NB4 (cell line): Measurements from ENCODE around the gene PUM1.

ENCODE experiments used
- DNase-seq: peaks from one replicate; pipeline ENCODE4 v3.0.0; 2010; ENCODE audit warnings: low read depth
- H3K4me3 ChIP-seq: one replicate; pipeline ENCODE4 v1.5.1; 2011; ENCODE audit warnings: mild to moderate bottlenecking, low read depth, low read length, moderate library complexity
- MYC ChIP-seq: IDR thresholded peaks from 2 replicates; pipeline ENCODE4 v1.6.1; 2011; ENCODE audit warnings: low read depth, low read length
- POLR2A ChIP-seq: IDR thresholded peaks from 2 replicates; pipeline ENCODE4 v1.6.1; 2011; ENCODE audit warnings: mild to moderate bottlenecking; ENCODE audit not compliant: insufficient read length; ENCODE audit errors: extremely low read depth
- TF ChIP-seq, protein P1 (sequence below): IDR thresholded peaks from one replicate; pipeline ENCODE4 v1.5.1; 2012; ENCODE audit warnings: low read depth, low read length
- TF ChIP-seq, protein P2 (sequence below): IDR thresholded peaks from 2 replicates; pipeline ENCODE4 v1.6.1; 2011; ENCODE audit warnings: low read depth, low read length

The PUM1 gene

DNA sequence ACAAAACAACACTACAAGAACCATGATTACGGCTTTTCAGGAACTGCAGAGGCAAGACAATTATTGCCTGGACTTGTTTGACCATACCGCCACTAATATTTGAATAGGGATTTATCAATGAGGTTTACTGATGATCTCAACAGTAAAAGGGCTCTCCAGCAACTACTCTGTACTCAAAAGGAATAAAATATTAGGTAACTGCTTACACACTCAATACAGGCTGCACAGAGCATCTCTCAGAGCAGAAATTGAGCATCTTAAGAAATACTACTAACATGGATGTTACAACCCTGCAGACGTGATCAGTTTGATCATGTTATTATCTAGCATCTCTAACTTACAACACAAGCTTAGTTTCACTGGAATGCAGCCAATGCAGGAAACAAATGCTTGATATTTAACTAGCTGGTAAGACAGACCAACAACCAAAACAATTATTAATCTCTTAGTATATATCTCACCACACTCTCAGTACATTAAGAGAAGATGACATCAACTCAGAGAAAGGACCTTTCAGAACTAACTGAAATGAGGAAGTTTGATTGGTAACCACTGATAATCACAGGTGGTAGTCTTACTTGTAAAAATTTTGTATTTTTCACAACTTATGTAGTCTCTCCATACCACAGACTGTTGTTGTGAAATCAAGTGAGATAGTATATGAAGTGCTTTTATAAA is 52.2 kb downstream of the PUM1 start:
- peak; percentile 38 for DNase-seq
- no peak for TF ChIP-seq POLR2A
- TF ChIP-seq, protein P1, sequence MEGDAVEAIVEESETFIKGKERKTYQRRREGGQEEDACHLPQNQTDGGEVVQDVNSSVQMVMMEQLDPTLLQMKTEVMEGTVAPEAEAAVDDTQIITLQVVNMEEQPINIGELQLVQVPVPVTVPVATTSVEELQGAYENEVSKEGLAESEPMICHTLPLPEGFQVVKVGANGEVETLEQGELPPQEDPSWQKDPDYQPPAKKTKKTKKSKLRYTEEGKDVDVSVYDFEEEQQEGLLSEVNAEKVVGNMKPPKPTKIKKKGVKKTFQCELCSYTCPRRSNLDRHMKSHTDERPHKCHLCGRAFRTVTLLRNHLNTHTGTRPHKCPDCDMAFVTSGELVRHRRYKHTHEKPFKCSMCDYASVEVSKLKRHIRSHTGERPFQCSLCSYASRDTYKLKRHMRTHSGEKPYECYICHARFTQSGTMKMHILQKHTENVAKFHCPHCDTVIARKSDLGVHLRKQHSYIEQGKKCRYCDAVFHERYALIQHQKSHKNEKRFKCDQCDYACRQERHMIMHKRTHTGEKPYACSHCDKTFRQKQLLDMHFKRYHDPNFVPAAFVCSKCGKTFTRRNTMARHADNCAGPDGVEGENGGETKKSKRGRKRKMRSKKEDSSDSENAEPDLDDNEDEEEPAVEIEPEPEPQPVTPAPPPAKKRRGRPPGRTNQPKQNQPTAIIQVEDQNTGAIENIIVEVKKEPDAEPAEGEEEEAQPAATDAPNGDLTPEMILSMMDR: no peak
- TF ChIP-seq, protein P2, sequence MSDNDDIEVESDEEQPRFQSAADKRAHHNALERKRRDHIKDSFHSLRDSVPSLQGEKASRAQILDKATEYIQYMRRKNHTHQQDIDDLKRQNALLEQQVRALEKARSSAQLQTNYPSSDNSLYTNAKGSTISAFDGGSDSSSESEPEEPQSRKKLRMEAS: no peak
- TF ChIP-seq MYC: no peak
- no peak overlapping the region for H3K4me3 ChIP-seq

DNA sequence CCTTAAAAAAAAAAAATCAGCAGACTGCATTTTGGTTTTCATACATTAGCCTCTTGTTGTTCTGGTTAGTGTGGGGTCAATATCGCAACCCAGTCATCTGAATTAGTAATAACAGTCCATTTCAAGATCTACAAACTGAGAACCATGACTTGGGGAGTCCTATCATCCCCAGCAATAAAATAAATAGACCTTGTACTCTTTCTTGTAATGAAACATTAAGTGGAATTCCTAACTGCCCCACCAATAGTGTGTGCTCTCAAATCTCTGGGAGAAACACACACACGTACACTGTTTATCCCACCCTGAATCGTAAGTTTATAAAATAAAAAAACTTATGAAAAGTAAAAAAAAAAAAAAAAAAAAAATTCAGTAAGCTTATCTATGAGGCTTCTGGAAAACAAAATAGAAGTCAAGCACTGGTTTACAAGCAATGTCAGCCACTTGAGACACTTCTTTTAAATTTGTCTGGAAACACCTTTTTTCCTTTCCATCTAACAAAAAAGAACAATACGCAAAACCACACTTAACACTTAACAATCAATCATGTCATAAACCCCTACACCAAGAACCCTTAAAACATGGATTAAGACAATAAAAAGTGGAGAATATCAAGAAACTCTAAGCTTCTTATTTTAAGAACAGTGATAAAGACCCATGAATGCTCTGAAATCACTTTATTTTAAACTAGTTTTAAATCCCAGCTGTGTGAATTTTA is 53.1 kb downstream of the PUM1 start:
- H3K4me3 ChIP-seq: no peak overlapping the region
- TF ChIP-seq MYC: no peak
- TF ChIP-seq, protein P1: no peak
- TF ChIP-seq, protein P2: no peak
- TF ChIP-seq POLR2A: no peak
- no peak for DNase-seq

DNA sequence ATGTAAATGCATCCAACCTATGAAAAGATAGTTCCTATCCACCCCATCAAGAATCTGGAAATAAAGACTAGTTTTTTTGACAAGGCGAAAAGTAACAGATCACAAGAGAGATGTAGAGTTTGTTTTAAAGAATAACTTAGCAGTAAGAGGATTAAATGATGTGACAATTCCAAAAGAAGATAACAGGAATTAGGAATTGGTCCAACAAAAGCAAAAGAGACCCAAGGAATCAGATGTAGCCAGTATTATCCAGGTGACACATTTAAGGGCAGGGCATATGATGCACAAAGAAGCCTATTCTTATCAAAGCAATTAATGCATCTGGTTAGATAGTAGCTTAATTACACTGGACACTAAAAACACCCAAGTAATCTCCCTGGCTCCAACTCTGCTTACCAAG is 53.8 kb downstream of the PUM1 start:
- TF ChIP-seq MYC (no peak), POLR2A (no peak)
- TF ChIP-seq, protein P1: no peak
- TF ChIP-seq, protein P2: no peak
- H3K4me3 ChIP-seq: no peak overlapping the region

DNA sequence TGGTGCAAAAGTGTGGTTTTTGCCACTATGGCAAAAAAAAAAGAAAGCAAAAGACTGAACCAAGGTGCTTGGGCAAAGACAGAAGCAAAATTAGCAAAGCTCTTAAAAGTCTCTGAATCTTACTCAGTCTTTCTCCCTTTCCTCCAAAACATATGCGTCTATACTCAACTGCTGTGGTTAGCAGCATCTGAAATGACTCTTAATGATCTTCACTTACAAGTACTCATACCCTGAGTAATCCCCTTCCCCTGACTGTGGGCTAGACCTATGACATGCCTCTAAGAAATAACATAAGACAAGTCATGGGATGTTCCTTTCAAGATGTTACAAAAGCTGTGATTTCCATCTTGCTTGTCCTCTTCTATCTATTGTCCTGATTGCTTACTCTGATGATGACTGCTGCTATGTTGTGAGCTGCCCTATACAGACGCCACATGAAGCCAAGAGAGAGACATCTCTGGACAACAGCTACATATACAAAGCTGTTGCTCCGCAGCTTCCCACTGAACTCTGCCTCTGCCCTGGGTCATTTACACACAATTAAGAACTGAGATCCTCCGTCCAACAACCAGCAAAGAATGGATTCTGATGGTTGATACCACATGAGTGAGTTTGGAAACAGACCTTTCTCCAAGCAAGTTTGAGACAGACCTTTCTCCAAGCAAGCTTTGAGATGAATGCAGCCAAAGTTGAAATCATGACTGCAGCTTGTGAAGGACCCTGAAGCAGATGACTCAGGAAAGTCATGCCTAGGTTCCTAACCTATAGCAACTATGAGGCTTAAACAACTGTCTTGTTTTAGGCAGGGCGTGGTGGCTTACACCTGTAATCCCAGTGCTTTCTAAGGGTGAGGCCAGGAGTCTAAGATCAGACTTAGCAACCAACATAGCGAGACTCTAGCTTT is 55.2 kb downstream of the PUM1 start:
- TF ChIP-seq, protein P1: no peak
- TF ChIP-seq MYC (no peak), POLR2A (no peak)
- TF ChIP-seq, protein P2: no peak
- no peak overlapping the region for H3K4me3 ChIP-seq
- no peak for DNase-seq

More for the DNA sequence above, 53.8 kb downstream of the PUM1 start:
- DNase-seq: no peak

DNA sequence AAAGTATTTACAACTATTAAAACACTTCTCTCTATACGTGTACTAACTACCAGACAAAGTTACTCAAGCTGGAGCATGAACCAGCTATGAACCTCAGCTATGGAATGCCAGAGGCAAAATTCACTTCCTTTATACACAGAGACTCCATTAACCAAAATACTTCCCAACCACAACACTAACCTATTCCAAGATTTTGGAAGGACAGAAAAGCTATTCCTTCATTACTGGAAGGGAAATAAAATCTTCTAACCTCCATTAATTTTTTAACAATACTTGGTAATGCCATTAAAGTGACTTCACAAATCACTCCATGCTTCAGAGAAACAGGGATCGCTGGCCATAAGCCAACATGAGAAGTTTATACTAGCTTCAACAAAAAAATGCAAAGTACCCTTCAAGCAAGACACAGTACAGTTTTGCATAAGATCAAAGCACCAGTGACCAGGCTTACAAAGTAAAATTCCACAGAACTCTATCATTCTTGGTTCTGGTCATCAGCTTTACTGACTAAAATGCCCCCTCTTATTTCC is 58.0 kb downstream of the PUM1 start:
- no peak for TF ChIP-seq POLR2A
- TF ChIP-seq MYC: no peak
- TF ChIP-seq, protein P1: no peak
- TF ChIP-seq, protein P2: no peak
- no peak overlapping the region for H3K4me3 ChIP-seq
- DNase-seq: no peak
